ENCODE measurements around the gene TXNDC15.
"Not testable (repeated sequence)": the region's sequence is repeated elsewhere in the genome, so short reads cannot be mapped to it uniquely, and the experiment has no call there.

The TXNDC15 gene

GRCh38 chr5:134833340-134834032 lies 40.7 kb upstream of the TXNDC15 start:
- no peak overlapping the region for H4K8ac ChIP-seq (ENCODE audit: low read depth, low read length)
- no peak overlapping the region for H4K91ac ChIP-seq (ENCODE audit: low read depth, low read length, poor library complexity)
- no peak overlapping the region for H2BK5ac ChIP-seq (ENCODE audit: low read length)
- H2AK5ac ChIP-seq (ENCODE audit: low read depth, low read length), result no peak overlapping the region
- no peak overlapping the region for H3K23ac ChIP-seq (ENCODE audit: low read depth, low read length, poor library complexity)
- H3K4ac ChIP-seq (ENCODE audit: low read length), result no peak overlapping the region
- H3K4me1 ChIP-seq (ENCODE audit: control insufficient read depth in 2 of 2, insufficient read depth in 1 of 2, low read depth in 1 of 2, low read length in 2 of 2), result no peaks in the 10 kb centered on the region
- H2BK12ac ChIP-seq (ENCODE audit: low read length), result no peak overlapping the region
- H3K4me3 ChIP-seq (ENCODE audit: low read length in 2 of 2), result no peak overlapping the region
- no peaks in the 10 kb centered on the region for H3K27me3 ChIP-seq (ENCODE audit: control insufficient read depth in 3 of 3, insufficient read depth in 3 of 3, low read depth in 1 of 3, low read length in 3 of 3)
- H3K4me2 ChIP-seq (ENCODE audit: insufficient read depth, low read length, poor library complexity, severe bottlenecking), result no peak overlapping the region
- H3K9ac ChIP-seq (ENCODE audit: low read depth, low read length, poor library complexity), result no peak overlapping the region
- no peaks in the 10 kb centered on the region for H3K9me3 ChIP-seq (replicated peaks in 1 of 2; ENCODE audit: control insufficient read depth in 2 of 2, insufficient read depth in 1 of 2, low read depth in 1 of 2, low read length in 2 of 2)
- peaks cover 0 to 88% of the 10 kb centered on the region in 2 donors for H3K36me3 ChIP-seq (replicated peaks in 1 of 2; ENCODE audit: control insufficient read depth in 2 of 2, insufficient read depth in 2 of 2, low read length in 2 of 2)
- H3K27ac ChIP-seq (replicated peaks; ENCODE audit: low read length), result no peak overlapping the region
- no peak overlapping the region for H2BK15ac ChIP-seq (ENCODE audit: low read length)
- WGBS, 2 donors (ENCODE audit: extremely low coverage in 2 of 2, insufficient read length in 2 of 2, insufficient replicate concordance in 1 of 2), result 100% methylated on average over 1 of the region's 3 CpGs
- no peak overlapping the region for H3K18ac ChIP-seq (ENCODE audit: low read length)
- no peak overlapping the region for H3K14ac ChIP-seq (ENCODE audit: low read length)
- DNase-seq (ENCODE audit: low spot score), result no peak
- no peaks in the 10 kb centered on the region for H3K79me1 ChIP-seq (ENCODE audit: low read depth, low read length)
- H2BK120ac ChIP-seq (ENCODE audit: low read depth, low read length), result no peak overlapping the region
- no peak overlapping the region for H2AFZ ChIP-seq (ENCODE audit: low read length)

GRCh38 chr5:134835623-134836022 lies 38.5 kb upstream of the TXNDC15 start:
- H2BK5ac ChIP-seq (ENCODE audit: low read length), result no peak overlapping the region
- H3K27ac ChIP-seq (replicated peaks; ENCODE audit: low read length), result no peak overlapping the region
- no peak overlapping the region for H3K23ac ChIP-seq (ENCODE audit: low read depth, low read length, poor library complexity)
- H4K8ac ChIP-seq (ENCODE audit: low read depth, low read length), result no peak overlapping the region
- H3K79me1 ChIP-seq (ENCODE audit: low read depth, low read length), result no peaks in the 10 kb centered on the region
- H3K36me3 ChIP-seq (replicated peaks in 1 of 2; ENCODE audit: control insufficient read depth in 2 of 2, insufficient read depth in 2 of 2, low read length in 2 of 2), result peaks cover 6 to 88% of the 10 kb centered on the region in 2 donors
- no peaks in the 10 kb centered on the region for H3K4me1 ChIP-seq (ENCODE audit: control insufficient read depth in 2 of 2, insufficient read depth in 1 of 2, low read depth in 1 of 2, low read length in 2 of 2)
- no peak overlapping the region for H3K4me2 ChIP-seq (ENCODE audit: insufficient read depth, low read length, poor library complexity, severe bottlenecking)
- no peak overlapping the region for H3K18ac ChIP-seq (ENCODE audit: low read length)
- no peaks in the 10 kb centered on the region for H3K27me3 ChIP-seq (ENCODE audit: control insufficient read depth in 3 of 3, insufficient read depth in 3 of 3, low read depth in 1 of 3, low read length in 3 of 3)
- H4K91ac ChIP-seq (ENCODE audit: low read depth, low read length, poor library complexity), result no peak overlapping the region
- peaks cover 4% of the 10 kb centered on the region in 2 donors for H3K9me3 ChIP-seq (replicated peaks in 1 of 2; ENCODE audit: control insufficient read depth in 2 of 2, insufficient read depth in 1 of 2, low read depth in 1 of 2, low read length in 2 of 2)
- no peak overlapping the region for H2BK12ac ChIP-seq (ENCODE audit: low read length)
- no peak overlapping the region for H3K4me3 ChIP-seq (ENCODE audit: low read length in 2 of 2)
- H2BK15ac ChIP-seq (ENCODE audit: low read length), result no peak overlapping the region
- no peak overlapping the region for H3K4ac ChIP-seq (ENCODE audit: low read length)
- no peak overlapping the region for H3K14ac ChIP-seq (ENCODE audit: low read length)
- H2BK120ac ChIP-seq (ENCODE audit: low read depth, low read length), result no peak overlapping the region
- WGBS, 2 donors (ENCODE audit: extremely low coverage in 2 of 2, insufficient read length in 2 of 2, insufficient replicate concordance in 1 of 2), result no CpG with 5 or more reads among the region's 2 CpGs
- no peak overlapping the region for H2AK5ac ChIP-seq (ENCODE audit: low read depth, low read length)
- H2AFZ ChIP-seq (ENCODE audit: low read length), result no peak overlapping the region
- no peak overlapping the region for H3K9ac ChIP-seq (ENCODE audit: low read depth, low read length, poor library complexity)
- no peak for DNase-seq (ENCODE audit: low spot score)

DNA sequence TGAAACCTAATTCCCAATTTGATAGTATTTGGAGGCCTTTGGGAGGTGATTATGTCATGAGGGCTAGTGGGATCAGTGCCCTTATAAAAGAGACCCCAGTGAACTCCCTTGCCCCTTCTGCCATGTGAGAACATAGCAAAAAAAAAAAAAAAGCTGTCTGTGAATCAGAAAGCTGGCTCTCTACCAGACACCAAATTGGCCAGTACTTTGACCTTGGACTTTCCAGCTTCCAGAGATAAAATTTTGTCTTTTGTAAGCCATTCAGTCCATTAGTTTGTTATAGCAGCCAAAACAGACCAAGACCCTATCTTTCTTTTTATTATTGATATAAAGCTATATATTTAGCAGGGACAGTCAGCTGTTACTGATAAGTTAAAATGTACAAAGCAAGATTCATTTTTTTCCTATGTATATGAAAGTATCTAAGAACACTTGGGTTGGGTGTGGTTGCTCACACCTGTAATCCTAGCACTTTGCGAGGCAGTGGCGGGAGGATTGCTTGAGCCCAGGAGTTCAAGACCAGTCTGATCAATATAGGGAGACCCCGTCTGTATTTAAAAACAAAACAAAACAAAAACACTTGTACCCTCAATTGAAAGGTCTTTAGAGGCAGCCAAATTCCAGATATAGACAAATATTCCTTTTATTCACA lies 36.5 kb upstream of the TXNDC15 start:
- Histone ChIP-seq H4K8ac (ENCODE audit: low read depth, low read length) (no peak overlapping the region), H4K91ac (ENCODE audit: low read depth, low read length, poor library complexity) (no peak overlapping the region), H2BK5ac (ENCODE audit: low read length) (no peak overlapping the region), H3K4me1 (ENCODE audit: control insufficient read depth in 2 of 2, insufficient read depth in 1 of 2, low read depth in 1 of 2, low read length in 2 of 2) (no peaks in the 10 kb centered on the region), H2BK15ac (ENCODE audit: low read length) (no peak overlapping the region), H3K9ac (ENCODE audit: low read depth, low read length, poor library complexity) (no peak overlapping the region), H2BK12ac (ENCODE audit: low read length) (no peak overlapping the region), H3K9me3 (replicated peaks in 1 of 2; ENCODE audit: control insufficient read depth in 2 of 2, insufficient read depth in 1 of 2, low read depth in 1 of 2, low read length in 2 of 2) (peaks cover 4 to 5% of the 10 kb centered on the region in 2 donors), H3K18ac (ENCODE audit: low read length) (no peak overlapping the region), H3K4ac (ENCODE audit: low read length) (no peak overlapping the region), H3K4me2 (ENCODE audit: insufficient read depth, low read length, poor library complexity, severe bottlenecking) (no peak overlapping the region), H2AK5ac (ENCODE audit: low read depth, low read length) (no peak overlapping the region), H2BK120ac (ENCODE audit: low read depth, low read length) (no peak overlapping the region), H3K27me3 (ENCODE audit: control insufficient read depth in 3 of 3, insufficient read depth in 3 of 3, low read depth in 1 of 3, low read length in 3 of 3) (no peaks in the 10 kb centered on the region), H3K79me1 (ENCODE audit: low read depth, low read length) (no peaks in the 10 kb centered on the region), H2AFZ (ENCODE audit: low read length) (no peak overlapping the region), H3K36me3 (replicated peaks in 1 of 2; ENCODE audit: control insufficient read depth in 2 of 2, insufficient read depth in 2 of 2, low read length in 2 of 2) (peaks cover 6 to 90% of the 10 kb centered on the region in 2 donors), H3K23ac (ENCODE audit: low read depth, low read length, poor library complexity) (no peak overlapping the region), H3K4me3 (ENCODE audit: low read length in 2 of 2) (no peak overlapping the region), H3K14ac (ENCODE audit: low read length) (no peak overlapping the region), H3K27ac (replicated peaks; ENCODE audit: low read length) (no peak overlapping the region)
- no CpG with 5 or more reads among the region's 3 CpGs for WGBS, 2 donors (ENCODE audit: extremely low coverage in 2 of 2, insufficient read length in 2 of 2, insufficient replicate concordance in 1 of 2)
- no peak for DNase-seq (ENCODE audit: low spot score)

- H4K8ac ChIP-seq (ENCODE audit: low read depth, low read length); H3K23ac ChIP-seq (ENCODE audit: low read depth, low read length, poor library complexity); H3K4me3 ChIP-seq (ENCODE audit: low read length in 2 of 2); H3K18ac ChIP-seq (ENCODE audit: low read length); H4K91ac ChIP-seq (ENCODE audit: low read depth, low read length, poor library complexity); H3K4ac ChIP-seq (ENCODE audit: low read length); H2BK120ac ChIP-seq (ENCODE audit: low read depth, low read length); H2AFZ ChIP-seq (ENCODE audit: low read length); H2BK12ac ChIP-seq (ENCODE audit: low read length); H2BK15ac ChIP-seq (ENCODE audit: low read length); H3K27me3 ChIP-seq (ENCODE audit: control insufficient read depth in 3 of 3, insufficient read depth in 3 of 3, low read depth in 1 of 3, low read length in 3 of 3); H3K9ac ChIP-seq (ENCODE audit: low read depth, low read length, poor library complexity); H3K79me1 ChIP-seq (ENCODE audit: low read depth, low read length); H3K27ac ChIP-seq (replicated peaks; ENCODE audit: low read length); H2AK5ac ChIP-seq (ENCODE audit: low read depth, low read length); H3K4me2 ChIP-seq (ENCODE audit: insufficient read depth, low read length, poor library complexity, severe bottlenecking); H2BK5ac ChIP-seq (ENCODE audit: low read length); H3K14ac ChIP-seq (ENCODE audit: low read length); H3K9me3 ChIP-seq (replicated peaks in 1 of 2; ENCODE audit: control insufficient read depth in 2 of 2, insufficient read depth in 1 of 2, low read depth in 1 of 2, low read length in 2 of 2); DNase-seq (ENCODE audit: low spot score); H3K4me1 ChIP-seq (ENCODE audit: control insufficient read depth in 2 of 2, insufficient read depth in 1 of 2, low read depth in 1 of 2, low read length in 2 of 2): not testable (repeated sequence)
- H3K36me3 ChIP-seq (replicated peaks in 1 of 2; ENCODE audit: control insufficient read depth in 2 of 2, insufficient read depth in 2 of 2, low read length in 2 of 2), result peaks cover 6 to 84% of the 10 kb centered on the region in 2 donors
- no CpG with 5 or more reads among the region's 9 CpGs for WGBS, 2 donors (ENCODE audit: extremely low coverage in 2 of 2, insufficient read length in 2 of 2, insufficient replicate concordance in 1 of 2)
Measured at GRCh38 chr5:134838361-134838760, 35.8 kb upstream of the TXNDC15 start.

All from neuronal stem cell (in vitro differentiated cells).